ENCODE measurements around the gene RGS7.

Gene RGS7

DNA sequence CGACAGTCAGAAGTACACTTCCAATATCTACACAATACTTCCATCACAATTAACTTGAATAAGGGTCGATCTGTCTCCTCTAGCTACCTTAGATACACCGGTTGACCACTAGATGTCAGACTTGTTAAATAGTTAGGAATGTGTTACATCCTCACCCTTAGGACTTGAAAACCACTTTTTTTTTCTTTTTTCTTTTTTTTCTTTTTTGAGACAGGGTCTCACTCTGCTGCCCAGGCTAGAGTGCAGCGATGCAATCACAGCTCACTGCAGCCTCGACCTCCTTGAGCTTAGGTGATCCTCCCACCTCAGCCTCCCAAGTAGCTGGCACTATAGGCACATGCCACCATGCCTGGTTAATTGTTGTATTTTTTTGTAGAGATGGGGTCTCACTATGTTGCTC is 624.6 kb downstream of the RGS7 start:
- peak; percentile 50 for DNase-seq (ENCODE audit: extremely low read depth, low read depth)
- no peak overlapping the region for H3K4me3 ChIP-seq (replicated peaks; ENCODE audit: low read depth, low read length)
- TF ChIP-seq, protein P1, sequence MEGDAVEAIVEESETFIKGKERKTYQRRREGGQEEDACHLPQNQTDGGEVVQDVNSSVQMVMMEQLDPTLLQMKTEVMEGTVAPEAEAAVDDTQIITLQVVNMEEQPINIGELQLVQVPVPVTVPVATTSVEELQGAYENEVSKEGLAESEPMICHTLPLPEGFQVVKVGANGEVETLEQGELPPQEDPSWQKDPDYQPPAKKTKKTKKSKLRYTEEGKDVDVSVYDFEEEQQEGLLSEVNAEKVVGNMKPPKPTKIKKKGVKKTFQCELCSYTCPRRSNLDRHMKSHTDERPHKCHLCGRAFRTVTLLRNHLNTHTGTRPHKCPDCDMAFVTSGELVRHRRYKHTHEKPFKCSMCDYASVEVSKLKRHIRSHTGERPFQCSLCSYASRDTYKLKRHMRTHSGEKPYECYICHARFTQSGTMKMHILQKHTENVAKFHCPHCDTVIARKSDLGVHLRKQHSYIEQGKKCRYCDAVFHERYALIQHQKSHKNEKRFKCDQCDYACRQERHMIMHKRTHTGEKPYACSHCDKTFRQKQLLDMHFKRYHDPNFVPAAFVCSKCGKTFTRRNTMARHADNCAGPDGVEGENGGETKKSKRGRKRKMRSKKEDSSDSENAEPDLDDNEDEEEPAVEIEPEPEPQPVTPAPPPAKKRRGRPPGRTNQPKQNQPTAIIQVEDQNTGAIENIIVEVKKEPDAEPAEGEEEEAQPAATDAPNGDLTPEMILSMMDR (IDR thresholded peaks at IDR 0.05; ENCODE audit: low read depth, low read length, missing control alignments): peak; percentile 56

Data from HFF-Myc (cell line).